H9 (cell line): ENCODE data around the gene DYRK2. TPM values are rescaled to one million over a fixed set of nuclear protein-coding genes. Genes with fewer than 3 reads are reported as not detected.

Experiments used
- DNase-seq: peaks from one replicate; pipeline ENCODE4 v3.0.0-alpha.2; 2017
- H2AFZ ChIP-seq: one replicate; pipeline ENCODE4 v1.6.1; 2013; ENCODE audit warnings: mild to moderate bottlenecking, low read length, control low read depth, moderate library complexity
- H2AK5ac ChIP-seq: 2 replicates; pipeline ENCODE4 v1.6.1; 2013; ENCODE audit warnings: low read length, control low read depth, mixed read lengths; ENCODE audit not compliant: insufficient read length
- H2BK120ac ChIP-seq: one replicate; pipeline ENCODE4 v1.6.1; 2013; ENCODE audit warnings: low read depth, mild to moderate bottlenecking, low read length, control low read depth, inconsistent platforms; ENCODE audit not compliant: poor library complexity, severe bottlenecking
- H2BK12ac ChIP-seq: 2 replicates; pipeline ENCODE4 v1.6.1; 2013; ENCODE audit warnings: low read length, control low read depth, mixed read lengths, low read depth; ENCODE audit not compliant: insufficient read length
- H2BK15ac ChIP-seq: 2 replicates; pipeline ENCODE4 v1.6.1; 2013; ENCODE audit warnings: low read depth, low read length, control low read depth
- H2BK20ac ChIP-seq: one replicate; pipeline ENCODE4 v1.6.1; 2013; ENCODE audit warnings: low read depth, mild to moderate bottlenecking, low read length, control low read depth, inconsistent platforms; ENCODE audit not compliant: poor library complexity, severe bottlenecking
- H2BK5ac ChIP-seq: 2 replicates; pipeline ENCODE4 v1.6.1; 2013; ENCODE audit warnings: low read length, control low read depth, mixed read lengths; ENCODE audit not compliant: insufficient read length
- H3K14ac ChIP-seq: 2 replicates; pipeline ENCODE4 v1.6.1; 2013; ENCODE audit warnings: low read length, control low read depth; ENCODE audit not compliant: insufficient read depth
- H3K18ac ChIP-seq: 2 replicates; pipeline ENCODE4 v1.6.1; 2013; ENCODE audit warnings: low read depth, mild to moderate bottlenecking, mixed read lengths, low read length, control low read depth; ENCODE audit not compliant: insufficient read length
- H3K23ac ChIP-seq: 2 replicates; pipeline ENCODE4 v1.6.1; 2013; ENCODE audit warnings: low read length, control low read depth, mixed read lengths, low read depth; ENCODE audit not compliant: insufficient read length
- H3K23me2 ChIP-seq: 2 replicates; pipeline ENCODE4 v1.6.1; 2013; ENCODE audit warnings: low read depth, mild to moderate bottlenecking, mixed read lengths, low read length, control low read depth; ENCODE audit not compliant: insufficient read length, poor library complexity, severe bottlenecking
- H3K27ac ChIP-seq: 2 replicates; pipeline ENCODE4 v1.5.1; 2013; ENCODE audit warnings: low read length, control low read depth, mixed read lengths, low read depth; ENCODE audit not compliant: insufficient read length
- H3K27me3 ChIP-seq: 2 replicates; pipeline ENCODE4 v1.6.1; 2013; ENCODE audit warnings: low read length, control low read depth, inconsistent platforms; ENCODE audit not compliant: insufficient read depth
- H3K4ac ChIP-seq: 2 replicates; pipeline ENCODE4 v1.6.1; 2013; ENCODE audit warnings: low read depth, mild to moderate bottlenecking, control low read depth, inconsistent platforms, low read length, moderate library complexity
- H3K4me1 ChIP-seq: 2 replicates; pipeline ENCODE4 v1.6.1; 2013; ENCODE audit warnings: low read length, control low read depth, inconsistent platforms; ENCODE audit not compliant: insufficient read depth
- H3K4me2 ChIP-seq: 2 replicates; pipeline ENCODE4 v1.6.1; 2013; ENCODE audit warnings: low read length, control low read depth, mixed read lengths; ENCODE audit not compliant: insufficient read length, insufficient read depth
- H3K56ac ChIP-seq: 2 replicates; pipeline ENCODE4 v1.6.1; 2013; ENCODE audit warnings: low read depth, mild to moderate bottlenecking, mixed read lengths, low read length, control low read depth; ENCODE audit not compliant: insufficient read length
- H3K79me1 ChIP-seq: 2 replicates; pipeline ENCODE4 v1.6.1; 2013; ENCODE audit warnings: low read depth, mild to moderate bottlenecking, moderate library complexity, low read length, control low read depth, inconsistent platforms; ENCODE audit not compliant: insufficient read depth, poor library complexity, severe bottlenecking
- H3K79me2 ChIP-seq: 2 replicates; pipeline ENCODE4 v1.6.1; 2013; ENCODE audit warnings: low read length, control low read depth, inconsistent platforms; ENCODE audit not compliant: insufficient read depth
- H3K9ac ChIP-seq: 2 replicates; pipeline ENCODE4 v1.6.1; 2013; ENCODE audit warnings: low read length, control low read depth, mixed read lengths; ENCODE audit not compliant: insufficient read length; ENCODE audit errors: extremely low read depth
- H3K9me3 ChIP-seq: one replicate; pipeline ENCODE4 v1.6.1; 2013; ENCODE audit warnings: low read depth, low read length, inconsistent platforms; ENCODE audit not compliant: control insufficient read depth
- H3T11ph ChIP-seq: one replicate; pipeline ENCODE4 v1.6.1; 2013; ENCODE audit warnings: mild to moderate bottlenecking, low read length, control low read depth, inconsistent platforms
- H4K20me1 ChIP-seq: one replicate; pipeline ENCODE4 v1.6.1; 2013; ENCODE audit not compliant: control insufficient read depth, insufficient read length, insufficient read depth
- H4K5ac ChIP-seq: 2 replicates; pipeline ENCODE4 v1.6.1; 2013; ENCODE audit warnings: low read depth, mild to moderate bottlenecking, mixed read lengths, low read length, control low read depth; ENCODE audit not compliant: insufficient read length
- H4K8ac ChIP-seq: replicated peaks from 2 replicates; pipeline ENCODE4 v1.6.1; 2013; ENCODE audit warnings: low read length, control low read depth, mixed read lengths, low read depth; ENCODE audit not compliant: insufficient read length
- H4K91ac ChIP-seq: 2 replicates; pipeline ENCODE4 v1.6.1; 2013; ENCODE audit warnings: low read depth, mild to moderate bottlenecking, moderate library complexity, mixed read lengths, low read length, control low read depth; ENCODE audit not compliant: insufficient read length
- H3K27ac Mint-ChIP-seq, 3 experiments: 2 replicates in 2 of 3; 3 replicates in 1 of 3; pipeline ENCODE4 v1.8.0; 2020 to 2021; ENCODE audit warnings: mixed read lengths in 3 of 3, mild to moderate bottlenecking in 1 of 3, moderate library complexity in 1 of 3
- H3K27me3 Mint-ChIP-seq: 2 replicates; pipeline ENCODE4 v1.8.0; 2021; ENCODE audit warnings: low read depth, mild to moderate bottlenecking, moderate library complexity, mixed read lengths
- H3K36me3 Mint-ChIP-seq, 3 experiments: 2 replicates in 2 of 3; 3 replicates in 1 of 3; pipeline ENCODE4 v1.8.0; 2020 to 2021; ENCODE audit warnings: low read depth in 3 of 3, mixed read lengths in 3 of 3; ENCODE audit not compliant: insufficient read depth in 1 of 3
- H3K4me1 Mint-ChIP-seq, 2 experiments: 2 replicates each; pipeline ENCODE4 v1.8.0; 2020; ENCODE audit warnings: mixed read lengths in 2 of 2
- H3K4me3 Mint-ChIP-seq, 2 experiments: 2 replicates in 1 of 2; 3 replicates in 1 of 2; pipeline ENCODE4 v1.8.0; 2020 to 2021; ENCODE audit warnings: mild to moderate bottlenecking in 2 of 2, mixed read lengths in 2 of 2, moderate library complexity in 1 of 2
- H3K9me3 Mint-ChIP-seq, 2 experiments: 2 replicates in 1 of 2; 3 replicates in 1 of 2; pipeline ENCODE4 v1.8.0; 2020; ENCODE audit warnings: mild to moderate bottlenecking in 2 of 2, mixed read lengths in 2 of 2, moderate library complexity in 1 of 2
- total RNA-seq: library from RNA; stranded (reverse); gene quantifications from 2 replicates; pipeline ENCODE4 v1.2.1, GENCODE V29; 2021
- TF ChIP-seq, protein P1 (sequence below): fragments of 200-600 bp; sonication (generic); conservative IDR thresholded peaks from 3 replicates; pipeline ENCODE4 v1.8.0; 2021; ENCODE audit warnings: antibody characterized with exemption, mild to moderate bottlenecking

Gene DYRK2
- total RNA-seq, 1 experiment from 2014 or later, result 40.6 TPM

DNA sequence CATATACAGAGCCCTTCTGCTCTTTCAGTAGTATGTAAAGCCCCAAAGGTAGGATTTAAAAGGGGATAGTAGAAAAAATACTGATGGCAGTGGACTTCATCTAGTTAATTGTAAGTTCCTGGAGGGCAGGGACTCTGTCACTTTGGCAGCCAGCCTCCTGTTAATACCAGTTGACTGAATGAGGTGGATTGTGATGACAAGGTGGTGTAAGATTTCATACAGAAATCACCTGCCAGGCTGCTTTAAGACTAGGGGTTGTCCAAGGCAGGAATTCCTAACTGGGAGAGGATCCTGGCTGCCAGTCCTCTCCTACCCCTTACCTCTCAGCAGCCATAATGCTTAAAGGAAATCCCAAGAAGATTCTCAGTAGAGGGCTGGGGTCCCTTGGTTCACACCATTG lies 7.3 kb downstream of the DYRK2 start:
- Histone ChIP-seq H3K23me2 (peaks cover under 1% of the 10 kb centered on the region), H3K4me1 (peaks cover 2% of the 10 kb centered on the region; the same call in 1 of the 2 replicates), H2BK12ac (no peak overlapping the region), H3K9ac (no peak overlapping the region), H4K91ac (no peak overlapping the region), H2BK5ac (no peak overlapping the region), H3K4ac (no peak overlapping the region), H3K23ac (no peak overlapping the region), H2BK20ac (no peak overlapping the region), H3K56ac (no peak overlapping the region), H2AFZ (no peak overlapping the region), H4K8ac (no peak overlapping the region), H3K27me3 (no peaks in the 10 kb centered on the region), H2BK15ac (no peak overlapping the region), H4K20me1 (no peaks in the 10 kb centered on the region), H3K79me2 (peaks cover 39% of the 10 kb centered on the region; the same call in 1 of the 2 replicates), H3K4me2 (no peak overlapping the region), H3K9me3 (no peaks in the 10 kb centered on the region), H3T11ph (no peak overlapping the region), H2AK5ac (no peak overlapping the region), H3K27ac (no peak overlapping the region), H2BK120ac (no peak overlapping the region), H3K14ac (no peak overlapping the region), H4K5ac (no peak overlapping the region), H3K79me1 (peaks cover 6% of the 10 kb centered on the region), H3K18ac (no peak overlapping the region)
- DNase-seq, result no peak
- Mint-ChIP-seq H3K27me3 (no peaks in the 10 kb centered on the region), H3K4me3 (no peak overlapping the region), H3K4me1 (peaks cover 31 to 43% of the 10 kb centered on the region in 2 experiments), H3K27ac (no peak overlapping the region; a peak in 1 of 7 replicates), H3K36me3 (peaks cover 34 to 61% (median 59%) of the 10 kb centered on the region in 3 experiments), H3K9me3 (no peaks in the 10 kb centered on the region)
- TF ChIP-seq, protein P1, sequence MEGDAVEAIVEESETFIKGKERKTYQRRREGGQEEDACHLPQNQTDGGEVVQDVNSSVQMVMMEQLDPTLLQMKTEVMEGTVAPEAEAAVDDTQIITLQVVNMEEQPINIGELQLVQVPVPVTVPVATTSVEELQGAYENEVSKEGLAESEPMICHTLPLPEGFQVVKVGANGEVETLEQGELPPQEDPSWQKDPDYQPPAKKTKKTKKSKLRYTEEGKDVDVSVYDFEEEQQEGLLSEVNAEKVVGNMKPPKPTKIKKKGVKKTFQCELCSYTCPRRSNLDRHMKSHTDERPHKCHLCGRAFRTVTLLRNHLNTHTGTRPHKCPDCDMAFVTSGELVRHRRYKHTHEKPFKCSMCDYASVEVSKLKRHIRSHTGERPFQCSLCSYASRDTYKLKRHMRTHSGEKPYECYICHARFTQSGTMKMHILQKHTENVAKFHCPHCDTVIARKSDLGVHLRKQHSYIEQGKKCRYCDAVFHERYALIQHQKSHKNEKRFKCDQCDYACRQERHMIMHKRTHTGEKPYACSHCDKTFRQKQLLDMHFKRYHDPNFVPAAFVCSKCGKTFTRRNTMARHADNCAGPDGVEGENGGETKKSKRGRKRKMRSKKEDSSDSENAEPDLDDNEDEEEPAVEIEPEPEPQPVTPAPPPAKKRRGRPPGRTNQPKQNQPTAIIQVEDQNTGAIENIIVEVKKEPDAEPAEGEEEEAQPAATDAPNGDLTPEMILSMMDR, result no peak
